Activated gamma-delta T cell treated with anti-CD3 and anti-CD28 coated beads, Interleukin-2, amount 50 U/mL, for 16 hours (primary cell): ENCODE data around the gene TSPAN9.

ENCODE experiments used
- DNase-seq: peaks from one replicate; pipeline ENCODE4 v3.0.0-alpha.2; 2020; ENCODE audit warnings: low read depth

The TSPAN9 gene

DNA sequence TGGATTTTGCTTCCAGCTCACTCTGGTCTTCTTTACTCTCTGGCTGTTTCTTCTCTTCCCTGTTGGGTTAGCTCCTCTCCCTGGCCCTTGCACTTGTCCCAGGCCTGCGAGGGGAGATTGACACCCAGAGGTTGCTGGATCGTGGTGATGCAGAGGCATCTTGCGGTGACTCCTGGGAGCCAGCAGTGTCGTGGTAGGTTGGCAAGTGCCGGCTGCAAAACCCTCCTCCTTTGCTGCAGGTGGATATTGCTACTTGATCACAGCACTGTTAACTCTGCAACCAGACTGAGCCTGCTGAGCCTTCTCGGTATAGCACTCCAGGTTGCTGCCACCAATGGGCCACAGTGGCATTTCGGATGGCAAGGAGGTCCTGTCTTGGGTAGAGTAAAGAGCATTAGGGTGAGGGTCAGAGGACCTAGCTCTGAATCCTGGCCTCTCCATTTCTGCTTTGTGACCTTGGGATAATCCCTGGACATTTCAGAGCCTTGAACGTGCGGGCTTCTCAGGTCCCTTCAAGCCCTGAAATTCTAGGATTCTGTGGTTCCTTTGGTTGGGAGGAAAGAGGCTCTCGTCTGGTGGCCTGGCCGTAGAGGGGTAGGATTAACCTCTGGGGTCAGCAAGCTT, 87.4 kb downstream of the TSPAN9 start:
- DNase-seq, result no peak

DNA sequence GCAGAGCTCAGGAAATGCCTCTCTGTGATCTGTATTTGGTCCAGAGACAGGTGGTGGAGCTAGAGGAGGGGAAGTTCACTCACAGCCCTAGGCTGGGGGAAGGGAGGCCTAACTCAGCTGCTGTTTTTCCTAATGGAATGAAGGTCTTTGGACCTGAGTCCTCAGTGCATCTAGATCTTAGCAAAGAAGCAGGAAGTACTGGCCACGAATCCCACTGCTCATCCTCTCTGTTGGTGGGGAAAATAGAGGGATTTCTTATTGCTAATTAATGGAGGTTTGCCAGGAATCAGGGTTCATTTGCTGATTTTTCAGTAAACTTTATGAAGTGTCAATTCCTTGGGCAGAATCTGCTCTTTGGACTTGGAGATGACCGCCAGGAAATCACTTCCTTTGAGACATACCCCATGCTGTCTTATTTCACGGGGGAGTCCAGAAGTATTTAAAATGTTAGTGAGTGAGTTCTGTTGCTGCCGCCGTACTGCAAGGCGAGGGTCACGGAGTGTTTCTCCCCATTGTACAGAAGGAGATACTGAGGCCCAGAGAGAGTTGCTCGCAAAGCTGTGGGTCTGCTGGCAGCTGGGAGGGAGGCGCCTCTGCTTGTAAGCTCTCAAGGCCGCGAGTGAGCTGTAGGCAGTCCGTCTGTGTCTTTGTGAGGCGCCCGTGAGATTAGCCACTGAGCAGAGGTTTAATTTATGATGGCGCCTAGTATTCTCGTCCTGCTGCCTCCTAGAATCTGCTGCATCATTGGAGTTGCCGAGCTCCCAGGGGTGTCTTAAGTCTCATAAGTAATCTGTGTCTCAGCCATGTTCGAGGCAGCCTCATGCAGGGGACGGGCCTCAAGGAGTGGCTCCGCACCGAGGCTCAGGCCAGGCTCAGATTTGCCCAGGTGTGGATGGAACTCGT, 88.2 kb downstream of the TSPAN9 start:
- DNase-seq, result no peak

- no peak for DNase-seq
These were observed 90.5 kb downstream of the TSPAN9 start for GRCh38 chr12:3167636-3168035.

GRCh38 chr12:3168223-3169221, 91.3 kb downstream of the TSPAN9 start:
- no peak for DNase-seq

DNA sequence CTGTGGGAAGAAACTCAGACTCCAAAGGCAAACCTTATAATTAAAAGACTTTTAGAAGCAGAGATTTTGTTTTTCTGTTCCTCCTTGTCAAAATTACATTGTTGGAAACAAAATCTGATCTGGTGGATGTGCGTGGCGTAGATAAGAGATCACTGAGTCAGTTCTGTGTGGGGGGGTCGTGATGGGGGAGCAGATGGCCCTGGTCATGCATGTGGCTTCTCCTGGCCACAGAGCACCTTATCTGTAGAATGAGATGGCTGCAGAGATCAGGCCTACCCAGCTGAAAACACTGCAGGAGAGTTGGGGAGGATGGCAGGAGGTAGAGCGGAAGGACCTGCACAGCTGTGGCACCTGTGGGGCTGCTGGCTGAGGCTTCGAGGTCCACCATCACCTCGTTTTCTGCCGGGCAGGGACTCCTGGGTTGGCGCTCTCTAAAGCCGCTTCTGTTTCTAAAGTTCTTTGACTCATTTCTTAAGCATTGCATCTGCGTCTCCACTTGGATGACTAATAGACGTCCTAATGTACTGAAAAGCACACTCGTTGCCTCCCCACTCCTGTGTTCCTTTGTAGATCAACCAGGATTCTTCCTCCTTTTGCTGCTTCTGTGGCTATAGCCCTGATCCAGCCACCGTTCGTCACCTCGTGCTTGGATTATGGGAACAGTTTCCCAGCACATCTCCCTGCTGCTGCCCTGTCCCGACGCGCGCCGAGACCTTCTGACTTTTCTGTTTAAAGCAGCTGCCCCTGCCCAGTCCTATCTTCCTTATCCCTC, 93.4 kb downstream of the TSPAN9 start:
- DNase-seq, result no peak

DNA sequence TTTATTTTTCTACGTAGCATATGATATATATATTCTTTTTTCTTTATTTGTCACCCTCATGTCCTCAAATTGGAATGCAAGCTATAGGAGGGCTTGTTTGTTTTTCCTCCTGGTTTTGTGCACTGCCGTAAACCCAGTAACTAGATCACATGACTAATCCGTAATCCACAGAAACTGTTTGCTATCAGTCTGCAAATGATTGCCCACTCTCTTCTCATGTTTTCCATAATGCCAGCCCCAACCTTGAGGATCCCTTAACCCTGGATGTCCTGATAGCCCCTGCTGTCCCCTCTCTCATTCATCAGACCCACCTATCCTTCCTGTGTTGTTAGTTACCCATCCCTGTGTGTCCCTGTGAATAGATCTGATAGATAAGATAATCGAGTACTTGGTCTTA, 94.0 kb downstream of the TSPAN9 start:
- DNase-seq, result no peak

GRCh38 chr12:3172124-3173007, 95.2 kb downstream of the TSPAN9 start:
- DNase-seq, result no peak

DNA sequence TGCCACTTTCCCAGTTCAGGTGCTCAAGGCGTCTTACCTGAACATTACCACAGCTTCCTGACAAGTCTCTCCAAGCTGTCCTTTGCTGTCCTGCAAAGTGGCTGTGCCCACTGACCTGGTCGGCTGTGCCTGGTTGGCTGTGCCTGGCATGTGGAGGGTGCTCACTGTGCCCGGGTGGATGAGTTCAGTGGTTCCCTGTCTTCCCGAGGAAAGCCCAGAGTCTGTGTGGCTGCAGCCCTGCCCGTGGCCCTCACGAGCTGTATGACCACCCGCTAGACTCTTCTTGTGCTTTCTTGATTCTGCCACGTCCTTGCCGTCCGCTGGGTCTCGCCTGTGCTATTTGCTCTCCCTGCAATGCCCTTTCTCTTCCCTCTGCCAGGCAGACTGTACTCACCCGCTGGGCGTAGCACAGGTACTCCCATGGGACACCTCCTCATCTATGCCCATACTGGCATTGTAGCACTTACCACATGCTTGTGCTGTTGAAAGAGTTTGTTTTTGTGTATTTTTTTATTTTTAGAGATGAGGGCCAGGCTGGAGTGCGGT, 95.9 kb downstream of the TSPAN9 start:
- no peak for DNase-seq

- no peak for DNase-seq
These were observed 96.7 kb downstream of the TSPAN9 start for GRCh38 chr12:3173912-3174311.

- no peak for DNase-seq
These were observed 98.1 kb downstream of the TSPAN9 start for GRCh38 chr12:3175238-3175637.

GRCh38 chr12:3176754-3177153, 99.6 kb downstream of the TSPAN9 start:
- DNase-seq, result no peak

DNA sequence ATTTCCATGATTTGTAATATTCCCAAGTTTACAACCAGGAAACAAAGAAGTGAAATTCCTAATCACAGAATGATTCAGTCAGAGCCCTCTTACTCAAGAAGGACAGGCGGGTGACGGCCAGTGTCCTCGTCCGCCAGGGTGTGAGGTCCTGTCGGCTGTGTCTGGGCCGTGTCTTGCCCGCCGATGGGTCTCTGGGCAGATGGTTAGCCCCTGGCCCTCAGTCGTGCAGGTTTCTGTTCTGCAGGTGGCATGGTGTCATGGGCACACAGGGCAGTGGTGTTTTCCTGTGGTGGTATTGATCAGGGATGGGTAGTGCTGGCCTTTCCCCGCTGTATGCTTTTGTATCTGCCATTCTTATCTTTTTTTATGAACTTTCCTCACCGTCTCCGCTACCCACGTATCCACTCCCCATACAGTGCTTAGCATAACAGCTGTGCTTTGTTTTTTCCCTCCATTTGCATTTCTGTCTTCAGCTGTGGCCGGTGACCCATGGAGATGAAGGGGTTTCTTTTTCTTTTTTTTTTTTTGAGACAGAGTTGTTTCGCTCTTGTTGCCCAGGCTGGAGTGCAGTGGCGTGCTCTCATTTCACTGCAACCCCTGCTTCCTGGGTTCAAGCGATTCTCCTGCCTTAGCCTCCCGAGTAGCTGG, 100.7 kb downstream of the TSPAN9 start:
- DNase-seq, result no peak

DNA sequence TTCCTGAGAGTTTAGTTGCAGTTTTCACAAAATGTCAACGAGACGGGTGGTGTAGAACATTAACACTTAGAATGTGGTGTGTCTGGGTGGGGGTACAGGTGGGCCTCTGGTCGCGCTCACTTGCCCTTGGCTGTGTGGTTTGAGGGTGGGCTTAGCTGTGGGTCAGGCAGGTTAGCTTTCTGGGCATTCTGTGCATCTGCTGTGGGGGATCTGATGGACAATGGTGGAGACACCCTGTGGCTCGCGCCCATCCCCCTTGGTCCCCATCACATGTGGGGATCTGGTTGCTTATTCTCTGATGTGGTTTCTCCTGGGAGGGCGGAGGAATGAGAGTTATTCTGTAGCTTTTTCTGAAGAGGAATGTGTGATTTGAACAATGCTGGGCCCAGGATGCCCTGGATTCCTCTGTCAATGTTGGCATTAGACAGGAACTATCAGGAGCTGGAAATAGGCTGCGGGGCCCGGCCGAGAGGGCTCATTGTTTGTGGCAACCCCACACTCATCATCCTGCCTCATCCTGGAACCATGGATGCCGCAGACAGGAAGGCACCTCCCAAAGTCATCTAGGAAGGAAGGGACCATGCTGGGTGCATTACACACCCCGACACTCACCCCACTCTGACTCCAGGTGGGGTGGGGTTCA, 101.6 kb downstream of the TSPAN9 start:
- DNase-seq, result no peak

GRCh38 chr12:3179731-3180130, 102.6 kb downstream of the TSPAN9 start:
- no peak for DNase-seq

DNA sequence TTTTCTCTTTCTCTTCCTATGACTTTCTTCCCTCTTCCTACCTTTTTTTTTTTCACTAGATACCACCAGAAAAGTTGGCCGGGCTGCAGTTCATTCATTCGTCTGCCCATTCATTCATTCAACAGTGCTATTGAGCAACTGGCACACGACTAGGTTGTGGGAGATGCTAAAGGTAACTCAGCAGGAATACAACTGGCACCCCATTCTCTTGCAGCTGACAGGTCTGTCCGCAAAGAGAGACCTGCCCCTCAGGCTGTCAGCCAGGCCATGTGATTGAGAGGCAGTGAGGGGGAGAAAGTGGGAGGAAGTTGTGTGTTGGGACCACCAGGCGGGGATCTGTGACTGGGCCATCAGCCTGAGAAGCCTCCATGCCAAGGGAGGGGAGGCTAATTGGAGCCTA, 105.2 kb downstream of the TSPAN9 start:
- DNase-seq, result no peak

DNA sequence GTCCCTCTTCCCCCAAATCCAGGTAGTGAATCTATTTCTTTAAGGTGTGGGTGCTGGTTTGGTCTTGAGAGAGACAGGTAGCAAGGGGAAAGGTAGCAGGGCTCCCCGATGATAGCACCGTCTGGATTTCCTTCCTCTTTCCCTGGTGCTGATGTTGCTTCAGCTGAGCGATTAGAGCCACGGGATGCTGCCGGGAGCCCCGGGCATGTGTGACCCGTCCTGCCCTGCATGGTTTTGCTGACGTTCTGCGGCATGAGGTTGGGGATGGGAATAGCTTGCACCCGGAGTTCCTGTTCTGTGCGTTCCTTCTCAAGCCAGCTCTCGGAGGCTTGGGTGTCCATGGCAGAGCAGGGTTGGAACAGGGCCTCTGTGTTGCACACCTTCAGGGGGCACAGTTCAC, 107.3 kb downstream of the TSPAN9 start:
- DNase-seq, result no peak

GRCh38 chr12:3185260-3185870, 108.2 kb downstream of the TSPAN9 start:
- DNase-seq, result no peak

GRCh38 chr12:3186546-3187215, 109.5 kb downstream of the TSPAN9 start:
- DNase-seq, result no peak
